Measurements from ENCODE around the gene DOCK2.
"Not testable (repeated sequence)": the region's sequence is repeated elsewhere in the genome, so short reads cannot be mapped to it uniquely, and the experiment has no call there.

The DOCK2 gene

GRCh38 chr5:169637549-169638121 lies 560 bp downstream of the DOCK2 start:
- in situ Hi-C loops (cut with MboI; ENCODE audit: low sequenced_read_pairs) = no loop called here

GRCh38 chr5:169641253-169641652 lies 4.2 kb downstream of the DOCK2 start:
- in situ Hi-C loops (cut with MboI; ENCODE audit: low sequenced_read_pairs) = no loop called here

- in situ Hi-C loops (cut with MboI; ENCODE audit: low sequenced_read_pairs) = no loop called here
Measured at GRCh38 chr5:169646856-169647255, 9.8 kb downstream of the DOCK2 start.

GRCh38 chr5:169647566-169647965 lies 10.5 kb downstream of the DOCK2 start:
- in situ Hi-C loops (cut with MboI; ENCODE audit: low sequenced_read_pairs) = no loop called here

GRCh38 chr5:169648725-169649310 lies 11.7 kb downstream of the DOCK2 start:
- in situ Hi-C loops (cut with MboI; ENCODE audit: low sequenced_read_pairs) = no loop called here

- in situ Hi-C loops (cut with MboI; ENCODE audit: low sequenced_read_pairs) = no loop called here
Measured at GRCh38 chr5:169649486-169649885, 12.4 kb downstream of the DOCK2 start.

- in situ Hi-C loops (cut with MboI; ENCODE audit: low sequenced_read_pairs) = no loop called here
Measured at GRCh38 chr5:169650701-169651331, 13.7 kb downstream of the DOCK2 start.

GRCh38 chr5:169651526-169651925 lies 14.5 kb downstream of the DOCK2 start:
- in situ Hi-C loops (cut with MboI; ENCODE audit: low sequenced_read_pairs) = no loop called here

- in situ Hi-C loops (cut with MboI; ENCODE audit: low sequenced_read_pairs) = no loop called here
Measured at GRCh38 chr5:169652057-169652456, 15.0 kb downstream of the DOCK2 start.

GRCh38 chr5:169653091-169653490 lies 16.0 kb downstream of the DOCK2 start:
- in situ Hi-C loops (cut with MboI; ENCODE audit: low sequenced_read_pairs) = no loop called here

- in situ Hi-C loops (cut with MboI; ENCODE audit: low sequenced_read_pairs) = no loop called here
Measured at GRCh38 chr5:169655353-169655752, 18.3 kb downstream of the DOCK2 start.

GRCh38 chr5:169656125-169656901 lies 19.2 kb downstream of the DOCK2 start:
- in situ Hi-C loops (cut with MboI; ENCODE audit: low sequenced_read_pairs) = no loop called here

GRCh38 chr5:169657127-169657526 lies 20.1 kb downstream of the DOCK2 start:
- in situ Hi-C loops (cut with MboI; ENCODE audit: low sequenced_read_pairs) = no loop called here

GRCh38 chr5:169662451-169662850 lies 25.4 kb downstream of the DOCK2 start:
- in situ Hi-C loops (cut with MboI; ENCODE audit: low sequenced_read_pairs) = not testable (repeated sequence)

- in situ Hi-C loops (cut with MboI; ENCODE audit: low sequenced_read_pairs) = no loop called here
Measured at GRCh38 chr5:169663537-169663936, 26.5 kb downstream of the DOCK2 start.

- in situ Hi-C loops (cut with MboI; ENCODE audit: low sequenced_read_pairs) = no loop called here
Measured at GRCh38 chr5:169666365-169666764, 29.3 kb downstream of the DOCK2 start.

- in situ Hi-C loops (cut with MboI; ENCODE audit: low sequenced_read_pairs) = no loop called here
Measured at GRCh38 chr5:169667896-169668674, 31.0 kb downstream of the DOCK2 start.

- in situ Hi-C loops (cut with MboI; ENCODE audit: low sequenced_read_pairs) = no loop called here
Measured at GRCh38 chr5:169668732-169669131, 31.7 kb downstream of the DOCK2 start.

- in situ Hi-C loops (cut with MboI; ENCODE audit: low sequenced_read_pairs) = no loop called here
Measured at GRCh38 chr5:169670769-169671525, 33.9 kb downstream of the DOCK2 start.

- in situ Hi-C loops (cut with MboI; ENCODE audit: low sequenced_read_pairs) = no loop called here
Measured at GRCh38 chr5:169682026-169682425, 45.0 kb downstream of the DOCK2 start.
